Adrenal gland (tissue), 12 donors: ENCODE data around the gene WSCD2. TPM values are rescaled to one million over a fixed set of nuclear protein-coding genes. Genes with fewer than 3 reads are reported as not detected.
A peak's percentile ranks its signal among the peaks of the same experiment; 100 is the strongest.

Experiments used
- DNase-seq, 7 donors: peaks; one replicate each; pipeline ENCODE4 v3.0.0-alpha.2; 2019 to 2020
- H3K27ac ChIP-seq, 5 donors: fragments of 200-600 bp; sonication (generic) in 4 of 5; 1 replicate in 3 of 5; 2 replicates in 2 of 5; pipeline versions ENCODE4 v1.5.1 to v1.8.0; 2016 to 2020; ENCODE audit warnings: mild to moderate bottlenecking in 1 of 5
- H3K27me3 ChIP-seq: fragments of 200-600 bp; 2 replicates; pipeline ENCODE4 v1.8.0; 2021
- H3K36me3 ChIP-seq, 2 donors: fragments of 200-600 bp; replicated peaks in 1 of 2; 1 replicate in 1 of 2; 2 replicates in 1 of 2; pipeline versions ENCODE4 v1.5.1 to v1.8.0; 2018 to 2022
- H3K4me1 ChIP-seq, 2 donors: fragments of 200-600 bp; replicated peaks in 1 of 2; 1 replicate in 1 of 2; 2 replicates in 1 of 2; pipeline versions ENCODE4 v1.5.1 to v1.8.0; 2018 to 2021
- H3K4me3 ChIP-seq, 4 donors: fragments of 200-600 bp; sonication (generic) in 3 of 4; one replicate each; pipeline ENCODE4 v1.5.1; 2016 to 2018
- H3K9me3 ChIP-seq, 3 donors: fragments of 200-600 bp; sonication (generic) in 1 of 3; replicated peaks in 1 of 3; 1 replicate in 2 of 3; 2 replicates in 1 of 3; pipeline versions ENCODE4 v1.5.1 to v1.8.0; 2016 to 2021
- CTCF ChIP-seq, 6 experiments: fragments of 450-650 bp in 4 of 6; fragments of 200-600 bp in 2 of 6; sonication (generic) in 1 of 6; IDR thresholded peaks; 1 replicate in 5 of 6; 2 replicates in 1 of 6; pipeline versions ENCODE4 v1.5.1 to v1.8.0; 2016 to 2021; ENCODE audit warnings: antibody characterized with exemption in 6 of 6, mild to moderate bottlenecking in 2 of 6, moderate library complexity in 1 of 6
- POLR2A ChIP-seq, 2 donors: fragments of 450-650 bp; IDR thresholded peaks; one replicate each; pipeline ENCODE4 v1.6.1; 2017; ENCODE audit warnings: antibody characterized with exemption in 2 of 2, mild to moderate bottlenecking in 2 of 2, moderate library complexity in 1 of 2
- WGBS, 4 donors: extraction: QIAGEN DNeasy Blood & Tissue Kit in 2 of 4; methylation state at CpG; one replicate each; pipeline versions ENCODE4 v1.1.5 to v1.1.7; 2013 to 2017; 5-methylcytosine and 5-hydroxymethylcytosine counted together
- intact Hi-C, 2 donors: fragments of 100-400 bp; cut with DNase I; formaldehyde crosslinking; loops; one replicate each; pipeline versions ENCODE4 v1.14.1 to v1.15.0; 2022 to 2023
- polyA plus RNA-seq, 3 donors: library from polyadenylated mRNA; stranded (reverse); fragments of 200-250 nt in 2 of 3; fragments of 350-450 nt in 1 of 3; fragmentation: Illumina TruSeq in 1 of 3; extraction: RNeasy Lipid Tissue Mini Kit (QIAGEN cat#74804) in 1 of 3; gene quantifications; one replicate each; pipeline ENCODE4 v1.2.3, GENCODE V29; 2013 to 2014
- total RNA-seq, 9 donors: library from RNA; depleted of rRNA in 4 of 9; stranded (reverse); fragments of >200 nt in 4 of 9; fragments of 120-200 nt in 1 of 9; fragmentation: NEBNext Ultra II Directional in 1 of 9; extraction: Animal tissue kit (Norgen Biotek cat#: 25700) in 1 of 9; gene quantifications; one replicate each; pipeline versions ENCODE4 v1.1.0 to v1.2.4, GENCODE V29; 2013 to 2023
- donor health status: healthy with polysubstance abuse.
- donor health status: Bipolar disorder and iron deficiency.
- donor health status: DM: yes; HTN: yes; CAD: no.
- donor health status: DM: no; HTN: no; CAD: no.
- donor health status: DM: no; HTN: no; CAD: no.
- donor health status: DM: yes; HTN: yes; CAD: no.

Gene WSCD2
- total and polyA plus RNA-seq, 12 donors = 0.18 to 2.9 (median 0.69) TPM

DNA sequence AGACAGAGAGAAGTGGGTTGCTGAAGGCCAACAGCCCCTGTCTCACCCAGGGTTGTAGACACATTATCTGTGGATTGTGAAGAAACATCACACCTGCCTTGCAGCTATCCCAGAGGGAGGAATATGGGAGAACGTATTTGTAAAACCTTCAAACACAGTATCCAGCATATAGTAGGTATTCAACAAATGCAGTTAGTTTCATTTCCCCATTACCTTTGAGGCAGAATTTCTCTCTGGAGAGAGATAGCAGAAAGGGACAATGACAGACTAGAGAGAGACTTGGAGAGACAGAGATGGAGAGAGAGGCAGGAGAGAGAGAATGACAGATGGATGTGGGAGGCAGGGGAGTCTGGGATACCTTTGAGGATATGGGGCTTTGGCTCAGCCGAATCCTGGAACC lies 62.0 kb downstream of the WSCD2 start:
- WGBS, 4 donors = 56 to 80% (median 68%) methylated on average over 2 of the region's 2 CpGs
- H3K36me3 ChIP-seq = no peaks in the 10 kb centered on the region
- H3K27ac ChIP-seq = peak overlapping the region in 1 of 5 donors; percentile 22
- H3K27me3 ChIP-seq = no peaks in the 10 kb centered on the region
- intact Hi-C loops = loop anchor here in 1 of 2 donors (10.0 kb wide), 2 partner anchors 196 to 516 kb away; no protein-coding TSS in a partner anchor
- H3K9me3 ChIP-seq = no peaks in the 10 kb centered on the region
- H3K4me3 ChIP-seq = no peak overlapping the region
- TF ChIP-seq CTCF (IDR thresholded peaks at IDR 0.05) (no peak), POLR2A (IDR thresholded peaks at IDR 0.05) (no peak)
- no peak for DNase-seq
- H3K4me1 ChIP-seq = no peaks in the 10 kb centered on the region

- WGBS, 4 donors = 50 to 71% (median 53%) methylated on average over 4 of the region's 4 CpGs
- intact Hi-C loops = loop anchor here in 1 of 2 donors (10.0 kb wide), 2 partner anchors 197 to 517 kb away; no protein-coding TSS in a partner anchor
These were observed 62.9 kb downstream of the WSCD2 start for GRCh38 chr12:108191938-108192337.

GRCh38 chr12:108193493-108193892 lies 64.4 kb downstream of the WSCD2 start:
- Histone ChIP-seq H3K4me3 (no peak overlapping the region), H3K4me1 (no peaks in the 10 kb centered on the region), H3K27ac (no peak overlapping the region), H3K27me3 (no peaks in the 10 kb centered on the region), H3K36me3 (no peaks in the 10 kb centered on the region), H3K9me3 (no peaks in the 10 kb centered on the region)
- 73 to 81% (median 78%) methylated on average over 5 of the region's 5 CpGs for WGBS, 4 donors
- TF ChIP-seq POLR2A (IDR thresholded peaks at IDR 0.05) = no peak
- intact Hi-C loops = loop anchor here in 1 of 2 donors (10.0 kb wide), 2 partner anchors 199 to 519 kb away; no protein-coding TSS in a partner anchor
- DNase-seq = no peak

More at GRCh38 chr12:108191938-108192337, 62.9 kb downstream of the WSCD2 start:
- no peaks in the 10 kb centered on the region for H3K27me3 ChIP-seq
- H3K27ac ChIP-seq = no peak overlapping the region
- no peaks in the 10 kb centered on the region for H3K9me3 ChIP-seq
- DNase-seq = no peak
- no peaks in the 10 kb centered on the region for H3K36me3 ChIP-seq
- TF ChIP-seq CTCF (IDR thresholded peaks at IDR 0.05) (no peak), POLR2A (IDR thresholded peaks at IDR 0.05) (no peak)
- H3K4me1 ChIP-seq = no peaks in the 10 kb centered on the region
- H3K4me3 ChIP-seq = no peak overlapping the region

DNA sequence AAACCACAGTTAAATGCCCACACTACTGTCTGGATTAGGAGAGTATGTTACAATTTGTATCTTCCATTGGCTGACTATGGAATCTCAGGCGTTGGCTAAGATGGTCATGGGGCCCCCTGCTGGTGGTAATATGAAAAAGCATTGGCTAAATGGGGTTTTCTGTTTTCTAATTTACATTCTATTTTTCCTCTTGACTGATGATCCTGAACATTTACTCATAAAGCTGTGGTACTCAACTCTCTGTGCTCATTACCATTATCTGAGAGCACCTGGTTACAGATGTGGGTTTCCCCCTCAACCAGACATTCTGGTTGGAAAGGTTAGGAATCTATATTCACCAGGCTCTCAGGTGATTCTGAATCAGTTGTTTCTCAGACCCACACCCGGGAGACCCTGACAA lies 64.8 kb downstream of the WSCD2 start:
- no peaks in the 10 kb centered on the region for H3K27me3 ChIP-seq
- no peaks in the 10 kb centered on the region for H3K9me3 ChIP-seq
- 7 to 28% (median 15%) methylated on average over 2 of the region's 2 CpGs for WGBS, 4 donors
- H3K4me1 ChIP-seq = no peaks in the 10 kb centered on the region
- intact Hi-C loops = loop anchor here in 1 of 2 donors (10.0 kb wide), 2 partner anchors 199 to 519 kb away; no protein-coding TSS in a partner anchor
- TF ChIP-seq POLR2A (IDR thresholded peaks at IDR 0.05) (no peak), CTCF (IDR thresholded peaks at IDR 0.05) (peak; percentile 54 to 76 (median 59))
- H3K36me3 ChIP-seq = no peaks in the 10 kb centered on the region
- DNase-seq = peak in 5 of 7 donors; percentile 20 to 44 (median 25)
- H3K27ac ChIP-seq = no peak overlapping the region
- H3K4me3 ChIP-seq = no peak overlapping the region

DNA sequence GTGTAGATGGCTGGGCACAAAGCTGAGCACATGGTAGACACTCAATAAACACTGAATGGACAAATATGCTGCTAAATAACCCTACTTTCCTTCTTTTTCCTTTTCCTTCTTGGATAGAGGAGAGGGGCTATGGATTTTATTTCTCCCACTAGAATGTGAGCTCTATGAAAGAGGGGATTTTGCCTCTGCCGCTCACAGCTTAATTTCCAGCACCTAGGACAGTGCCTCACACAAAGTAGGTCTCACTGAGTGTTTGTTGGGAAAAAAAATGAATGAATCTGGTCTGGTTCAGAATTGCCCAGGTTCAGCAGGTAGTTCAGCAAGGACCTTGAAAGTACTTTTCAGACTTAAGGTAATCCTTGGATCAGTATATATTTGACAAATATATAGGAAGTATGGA lies 65.5 kb downstream of the WSCD2 start:
- DNase-seq = no peak
- Histone ChIP-seq H3K27ac (no peak overlapping the region), H3K9me3 (no peaks in the 10 kb centered on the region), H3K27me3 (no peaks in the 10 kb centered on the region), H3K36me3 (no peaks in the 10 kb centered on the region), H3K4me3 (no peak overlapping the region), H3K4me1 (no peaks in the 10 kb centered on the region)
- intact Hi-C loops = loop anchor here in 1 of 2 donors (10.0 kb wide), 2 partner anchors 200 to 520 kb away; no protein-coding TSS in a partner anchor
- TF ChIP-seq POLR2A (IDR thresholded peaks at IDR 0.05) (no peak), CTCF (IDR thresholded peaks at IDR 0.05) (no peak)
- WGBS, 4 donors = 79 to 100% (median 89%) methylated on average over 1 of the region's 1 CpG
